HepG2 (cell line): Measurements from ENCODE around the gene C1GALT1. TPM values are rescaled to one million over a fixed set of nuclear protein-coding genes. Genes with fewer than 3 reads are reported as not detected.

Experiments used
- ASH2L ChIP-seq: fragments of 300-600, 200-600 bp; sonication (generic); IDR thresholded peaks from 2 replicates; pipeline ENCODE4 v1.7.0; 2017; ENCODE audit warnings: low read depth, mild to moderate bottlenecking, moderate library complexity, mixed read lengths, low read length; ENCODE audit not compliant: insufficient read length
- CBX5 ChIP-seq: sonication (generic); formaldehyde crosslinking; IDR thresholded peaks from 2 replicates; pipeline ENCODE4 v1.4.0; 2020; ENCODE audit warnings: missing genetic modification reagents, borderline replicate concordance
- EED ChIP-seq: sonication (generic); formaldehyde crosslinking; IDR thresholded peaks from 2 replicates; pipeline ENCODE4 v1.5.0; 2020; ENCODE audit warnings: mild to moderate bottlenecking, missing genetic modification reagents
- FOXA1 ChIP-seq, 2 experiments: fragments of 450-650 bp in 1 of 2; sonication (generic) in 1 of 2; formaldehyde crosslinking in 1 of 2; IDR thresholded peaks; 2 replicates each; pipeline versions ENCODE4 v1.4.0 to v1.6.1; 2016 to 2020; ENCODE audit warnings: missing genetic modification reagents in 1 of 2
- FUBP1 ChIP-seq: sonication (generic); formaldehyde crosslinking; IDR thresholded peaks from 2 replicates; pipeline ENCODE4 v1.5.1; 2020; ENCODE audit warnings: missing genetic modification reagents, mild to moderate bottlenecking, borderline replicate concordance
- HNF4A ChIP-seq: sonication (generic); formaldehyde crosslinking; IDR thresholded peaks from 2 replicates; pipeline ENCODE4 v1.4.0; 2020; ENCODE audit warnings: missing genetic modification reagents
- KDM5A ChIP-seq: fragments of 200-600 bp; sonication (generic); IDR thresholded peaks from 2 replicates; pipeline ENCODE4 v1.7.0; 2018; ENCODE audit warnings: antibody characterized with exemption, mild to moderate bottlenecking, low read length, borderline replicate concordance
- KIAA2018 ChIP-seq: sonication (generic); formaldehyde crosslinking; IDR thresholded peaks from 2 replicates; pipeline ENCODE4 v1.5.0; 2020; ENCODE audit warnings: mild to moderate bottlenecking, missing genetic modification reagents, borderline replicate concordance
- NCOA1 ChIP-seq: sonication (generic); formaldehyde crosslinking; IDR thresholded peaks from 2 replicates; pipeline ENCODE4 v1.9.0; 2021; ENCODE audit warnings: missing genetic modification reagents
- PCBP1 ChIP-seq: fragments of 200-400 bp; formaldehyde crosslinking; IDR thresholded peaks from 2 replicates; pipeline ENCODE4 v1.6.1; 2017; ENCODE audit warnings: mild to moderate bottlenecking, low read depth, low read length, borderline replicate concordance
- PHF5A ChIP-seq: IDR thresholded peaks from one replicate; pipeline ENCODE4 v1.6.1; 2018; ENCODE audit warnings: low read depth, missing genetic modification reagents; ENCODE audit not compliant: unreplicated experiment
- RBM22 ChIP-seq: fragments of 200-400 bp; formaldehyde crosslinking; optimal IDR thresholded peaks from 2 replicates; pipeline ENCODE3; 2017; ENCODE audit warnings: mild to moderate bottlenecking, low read length, moderate library complexity
- RXRB ChIP-seq: IDR thresholded peaks from 2 replicates; pipeline ENCODE4 v1.6.1; 2016; ENCODE audit warnings: borderline replicate concordance, missing genetic modification reagents, missing compliant biosample characterization
- SAP130 ChIP-seq: IDR thresholded peaks from 2 replicates; pipeline ENCODE4 v1.6.1; 2016; ENCODE audit warnings: low read depth
- TBX3 ChIP-seq: fragments of 450-650 bp; IDR thresholded peaks from 2 replicates; pipeline ENCODE4 v1.6.1; 2017; ENCODE audit warnings: antibody characterized with exemption, mild to moderate bottlenecking, inconsistent platforms, borderline replicate concordance
- THAP11 ChIP-seq: IDR thresholded peaks from 2 replicates; pipeline ENCODE4 v1.6.1; 2016; ENCODE audit warnings: missing biosample characterization, missing genetic modification reagents
- ZBTB46 ChIP-seq: sonication (generic); formaldehyde crosslinking; IDR thresholded peaks from 2 replicates; pipeline ENCODE4 v1.4.0; 2020; ENCODE audit warnings: mild to moderate bottlenecking, missing genetic modification reagents, borderline replicate concordance
- ZNF577 ChIP-seq: sonication (generic); formaldehyde crosslinking; IDR thresholded peaks from 2 replicates; pipeline ENCODE4 v1.4.0; 2020; ENCODE audit warnings: mild to moderate bottlenecking, low read depth, missing genetic modification reagents, borderline replicate concordance
- ZNF788 ChIP-seq: sonication (generic); formaldehyde crosslinking; IDR thresholded peaks from 2 replicates; pipeline ENCODE4 v1.5.0; 2020; ENCODE audit warnings: mild to moderate bottlenecking, missing genetic modification reagents, borderline replicate concordance
- polyA plus RNA-seq, 8 experiments: library from polyadenylated mRNA; depleted of rRNA in 3 of 8; stranded (reverse) in 7 of 8; unstranded in 1 of 8; fragments of >200 nt; fragmentation: Illumina TruSeq in 4 of 8; extraction: Trizol in 4 of 8; gene quantifications; 2 replicates each; pipeline versions ENCODE4 v1.2.1 to v1.2.3, GENCODE V29; 2011 to 2016; ENCODE audit warnings: low read depth in 4 of 8, missing spikeins in 1 of 8, mixed read lengths in 1 of 8; ENCODE audit not compliant: insufficient read depth in 1 of 8
- total RNA-seq, 5 experiments: library from RNA; depleted of rRNA; stranded (reverse); fragments of >200 nt; fragmentation: Illumina TruSeq; extraction: Trizol; gene quantifications; 2 replicates each; pipeline ENCODE4 v1.2.3, GENCODE V29; 2016; ENCODE audit warnings: low read depth in 1 of 5

Gene C1GALT1
- total and polyA plus RNA-seq, 2 of the 13 experiments (the other 11 are each of a cell fraction or from before 2014, with no cell fraction given): 57.1 to 65.9 TPM

GRCh38 chr7:7212612-7213011 lies 30.3 kb downstream of the C1GALT1 start (continued):
- no peak for TF ChIP-seq KDM5A
- no peak for TF ChIP-seq ZNF788
- no peak for TF ChIP-seq ZNF577 (CRISPR knock-in tag)
- TF ChIP-seq SAP130: 0 out of 2 replicates have a peak, but pooled peaks have one; percentile 13
- no peak for TF ChIP-seq TBX3
- no peak for TF ChIP-seq KIAA2018
- TF ChIP-seq NCOA1: no peak
- TF ChIP-seq EED (CRISPR knock-in tag): no peak
- no peak for TF ChIP-seq FOXA1 (IDR thresholded peaks at IDR 0.05)
- TF ChIP-seq FOXA1 (CRISPR knock-in tag; IDR thresholded peaks at IDR 0.05): peak; percentile 19; the same call in 1 of the 2 replicates
- TF ChIP-seq CBX5 (CRISPR knock-in tag): 0 out of 2 replicates have a peak, but pooled peaks have one; percentile 36
- TF ChIP-seq THAP11: 0 out of 2 replicates have a peak, but pooled peaks have one; percentile 15
- no peak for TF ChIP-seq PHF5A (CRISPR knock-in tag)
- peak; percentile 30; the same call in 1 of the 2 replicates for TF ChIP-seq RXRB (CRISPR knock-in tag)
- TF ChIP-seq RBM22: peak; percentile 60
- no peak for TF ChIP-seq PCBP1
- TF ChIP-seq ZBTB46 (CRISPR knock-in tag): no peak
- TF ChIP-seq HNF4A (CRISPR knock-in tag): peak; percentile 58
- TF ChIP-seq FUBP1 (CRISPR knock-in tag): no peak
- peak; percentile 15 for TF ChIP-seq ASH2L
